ENCODE results near the gene MPP2. TPM values are rescaled to one million over a fixed set of nuclear protein-coding genes. Genes with fewer than 3 reads are reported as not detected.
A peak's percentile ranks its signal among the peaks of the same experiment; 100 is the strongest.

MPP2 gene
- total RNA-seq, 1 experiment from 2014 or later, result 2.6 TPM

- CTCF ChIA-PET, result interaction anchor here (0.6 kb wide), 1 partner anchor 29 kb away, joined by 7 read pairs; no protein-coding TSS in a partner anchor
- no peaks in the 10 kb centered on the region for H3K36me3 ChIP-seq (ENCODE audit: insufficient read depth, low read length, poor library complexity, severe bottlenecking)
- TF ChIP-seq CTCF (conservative IDR thresholded peaks at IDR 0.05; ENCODE audit: low read depth, low read length) (peak; percentile 64), EZH2 (IDR thresholded peaks at IDR 0.05; ENCODE audit: borderline replicate concordance, low read depth, low read length, poor library complexity, severe bottlenecking) (no peak)
- peak; percentile 17 for DNase-seq (ENCODE audit: low spot score)
- intact Hi-C loops (cut with micrococcal nuclease; ENCODE audit: unreplicated experiment), result no loop called here
- no peaks in the 10 kb centered on the region for H3K4me1 ChIP-seq (ENCODE audit: insufficient read depth, low read length, poor library complexity, severe bottlenecking)
- BruUV-seq (replicated peaks), result no TSS peak
- no peak overlapping the region for H3K4me3 ChIP-seq (ENCODE audit: low read depth, low read length, poor library complexity, severe bottlenecking)
- no peaks in the 10 kb centered on the region for H3K9me3 ChIP-seq (ENCODE audit: low read depth, low read length, poor library complexity, severe bottlenecking)
- no peaks in the 10 kb centered on the region for H3K27me3 ChIP-seq (replicated peaks; ENCODE audit: insufficient read depth, low read depth, low read length, poor library complexity)
- POLR2A ChIA-PET (ENCODE audit: low non-redundant PET), result no interaction called here
- H3K27ac ChIP-seq (ENCODE audit: low read depth, low read length, poor library complexity, severe bottlenecking), result no peak overlapping the region
Measured at GRCh38 chr17:43880420-43880991, 26.8 kb downstream of the MPP2 start.

GRCh38 chr17:43879723-43880419 lies 27.5 kb downstream of the MPP2 start:
- Histone ChIP-seq H3K9me3 (ENCODE audit: low read depth, low read length, poor library complexity, severe bottlenecking) (no peaks in the 10 kb centered on the region), H3K27me3 (replicated peaks; ENCODE audit: insufficient read depth, low read depth, low read length, poor library complexity) (no peaks in the 10 kb centered on the region), H3K4me1 (ENCODE audit: insufficient read depth, low read length, poor library complexity, severe bottlenecking) (no peaks in the 10 kb centered on the region), H3K36me3 (ENCODE audit: insufficient read depth, low read length, poor library complexity, severe bottlenecking) (no peaks in the 10 kb centered on the region), H3K27ac (ENCODE audit: low read depth, low read length, poor library complexity, severe bottlenecking) (no peak overlapping the region), H3K4me3 (ENCODE audit: low read depth, low read length, poor library complexity, severe bottlenecking) (no peak overlapping the region)
- DNase-seq (ENCODE audit: low spot score), result no peak
- TF ChIP-seq CTCF (conservative IDR thresholded peaks at IDR 0.05; ENCODE audit: low read depth, low read length) (no peak), EZH2 (IDR thresholded peaks at IDR 0.05; ENCODE audit: borderline replicate concordance, low read depth, low read length, poor library complexity, severe bottlenecking) (no peak)
- ChIA-PET CTCF (interaction anchor here (0.6 kb wide), 2 partner anchors 28 to 114 kb away, joined by 5 to 7 read pairs; no protein-coding TSS in a partner anchor), POLR2A (ENCODE audit: low non-redundant PET) (no interaction called here)
- no TSS peak for BruUV-seq (replicated peaks)
- intact Hi-C loops (cut with micrococcal nuclease; ENCODE audit: unreplicated experiment), result loop anchor here (2.0 kb wide), 1 partner anchor 115 kb away; no protein-coding TSS in a partner anchor

- no TSS peak for BruUV-seq (replicated peaks)
- intact Hi-C loops (cut with micrococcal nuclease; ENCODE audit: unreplicated experiment), result loop anchor here (2.0 kb wide), 1 partner anchor 116 kb away; no protein-coding TSS in a partner anchor
- no peak for TF ChIP-seq EZH2 (IDR thresholded peaks at IDR 0.05; ENCODE audit: borderline replicate concordance, low read depth, low read length, poor library complexity, severe bottlenecking)
- peak; percentile 79 for TF ChIP-seq CTCF (conservative IDR thresholded peaks at IDR 0.05; ENCODE audit: low read depth, low read length)
- no peaks in the 10 kb centered on the region for H3K4me1 ChIP-seq (ENCODE audit: insufficient read depth, low read length, poor library complexity, severe bottlenecking)
- peak; percentile 76 for DNase-seq (ENCODE audit: low spot score)
- no peak overlapping the region for H3K27ac ChIP-seq (ENCODE audit: low read depth, low read length, poor library complexity, severe bottlenecking)
- POLR2A ChIA-PET (ENCODE audit: low non-redundant PET), result no interaction called here
- H3K27me3 ChIP-seq (replicated peaks; ENCODE audit: insufficient read depth, low read depth, low read length, poor library complexity), result no peaks in the 10 kb centered on the region
- no peaks in the 10 kb centered on the region for H3K36me3 ChIP-seq (ENCODE audit: insufficient read depth, low read length, poor library complexity, severe bottlenecking)
- H3K4me3 ChIP-seq (ENCODE audit: low read depth, low read length, poor library complexity, severe bottlenecking), result no peak overlapping the region
- CTCF ChIA-PET, result interaction anchor here (0.6 to 1.0 kb wide), 2 partner anchors 38 to 237 kb away, joined by 4 read pairs; no protein-coding TSS in a partner anchor
- H3K9me3 ChIP-seq (ENCODE audit: low read depth, low read length, poor library complexity, severe bottlenecking), result no peaks in the 10 kb centered on the region
Measured at GRCh38 chr17:43878260-43879175, 28.8 kb downstream of the MPP2 start.
